ENCODE results near the gene CLPTM1L. TPM values are rescaled to one million over a fixed set of nuclear protein-coding genes. Genes with fewer than 3 reads are reported as not detected.
"Not testable (repeated sequence)": the region's sequence is repeated elsewhere in the genome, so short reads cannot be mapped to it uniquely, and the experiment has no call there.

The CLPTM1L gene
- total RNA-seq, 1 donor from 2014 or later, result 85.3 TPM

DNA sequence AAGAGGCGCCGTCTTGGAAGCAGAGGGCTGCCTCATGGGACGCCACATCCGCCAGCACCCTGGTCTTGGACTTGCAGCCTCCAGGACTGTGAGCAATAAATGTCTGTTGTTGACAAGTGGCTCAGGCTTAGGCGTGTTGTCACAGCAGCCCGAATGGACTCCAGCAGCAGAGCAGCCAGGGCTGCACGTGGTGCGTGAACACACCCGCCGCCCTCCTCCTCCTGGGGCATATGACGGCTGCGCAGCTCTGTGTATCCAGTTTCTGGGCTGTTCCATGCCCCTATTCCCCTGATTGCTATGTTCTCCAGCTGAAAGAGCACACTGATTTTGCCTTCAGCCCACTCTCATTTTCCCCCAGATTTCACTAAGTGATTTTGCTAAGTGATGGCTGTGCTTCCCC is 36.0 kb upstream of the CLPTM1L start:
- no peak for DNase-seq

DNA sequence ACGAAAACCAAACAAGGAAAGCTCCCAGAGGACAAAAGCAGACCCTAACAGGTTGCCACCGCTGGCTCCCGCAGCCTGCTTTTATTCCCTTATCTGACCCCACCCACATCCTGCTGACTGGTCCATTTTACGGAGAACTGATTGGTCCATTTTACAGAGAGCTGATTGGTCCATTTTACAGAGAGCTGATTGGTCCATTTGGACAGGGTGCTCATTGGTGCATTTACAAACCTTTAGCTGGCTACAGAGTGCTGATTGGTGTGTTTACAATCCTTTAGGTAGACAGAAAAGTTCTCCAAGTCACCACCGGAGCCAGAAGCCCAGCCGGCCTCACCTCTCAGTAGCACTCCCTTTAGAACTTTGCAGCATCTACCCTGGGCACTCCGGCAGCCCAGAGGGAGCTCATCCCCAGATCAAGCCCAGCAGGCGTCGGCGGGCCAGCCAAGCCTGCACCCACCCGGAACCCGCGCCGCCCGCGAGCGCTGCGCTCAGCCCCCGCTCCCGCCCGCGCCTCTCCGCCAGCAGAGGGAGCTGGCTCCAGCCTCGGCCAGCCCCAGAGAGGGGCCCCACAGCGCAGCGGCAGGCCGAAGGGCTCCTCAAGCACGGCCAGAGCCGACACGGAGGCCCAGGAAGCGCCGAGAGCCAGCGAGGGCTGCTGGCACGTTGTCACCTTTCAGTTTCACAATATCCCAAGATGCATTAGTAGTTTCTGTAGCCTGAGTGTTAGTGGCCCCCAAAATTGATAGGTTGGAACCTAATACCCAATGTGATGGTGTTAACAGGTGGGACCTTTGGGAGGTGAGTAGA is 35.3 kb upstream of the CLPTM1L start:
- peak; percentile 41 for DNase-seq

DNA sequence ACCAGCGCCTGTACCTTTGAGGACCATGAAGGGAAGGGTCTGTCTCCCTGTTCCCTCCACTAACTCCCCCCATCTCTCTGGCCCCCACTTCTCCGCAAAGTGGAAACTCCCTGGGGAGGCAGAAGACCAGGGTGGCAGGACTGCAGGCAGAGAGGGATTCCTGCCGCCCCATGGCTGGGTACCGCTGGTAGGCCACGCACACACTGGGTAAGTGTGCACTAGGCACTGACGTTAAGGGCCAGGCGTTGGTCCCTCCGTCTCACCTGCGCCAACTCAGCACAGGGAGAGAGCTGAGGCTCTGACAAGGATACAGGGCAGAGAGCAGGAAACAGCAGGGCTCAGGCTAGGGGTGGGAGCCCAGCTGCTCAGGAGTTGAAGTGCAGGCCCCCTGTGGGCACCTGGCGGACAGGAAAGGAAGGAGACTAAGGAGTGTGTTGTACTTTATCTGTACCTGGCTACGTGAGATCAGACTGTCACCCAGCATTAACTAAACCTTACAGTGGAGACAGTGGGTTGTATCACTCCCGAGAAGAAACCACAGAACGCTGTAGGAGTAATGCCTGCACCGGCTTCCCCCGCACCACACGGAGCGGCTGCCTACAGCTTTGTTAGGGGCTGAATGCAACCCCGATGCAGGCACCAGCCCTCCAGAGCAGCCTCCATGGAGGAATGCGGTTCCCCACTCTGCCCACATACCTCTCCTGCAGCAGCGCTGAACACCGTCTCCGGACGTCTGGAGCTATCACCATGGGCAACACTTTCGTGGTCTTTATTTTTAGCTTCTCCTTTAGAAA is 34.2 kb upstream of the CLPTM1L start:
- DNase-seq, result no peak

DNA sequence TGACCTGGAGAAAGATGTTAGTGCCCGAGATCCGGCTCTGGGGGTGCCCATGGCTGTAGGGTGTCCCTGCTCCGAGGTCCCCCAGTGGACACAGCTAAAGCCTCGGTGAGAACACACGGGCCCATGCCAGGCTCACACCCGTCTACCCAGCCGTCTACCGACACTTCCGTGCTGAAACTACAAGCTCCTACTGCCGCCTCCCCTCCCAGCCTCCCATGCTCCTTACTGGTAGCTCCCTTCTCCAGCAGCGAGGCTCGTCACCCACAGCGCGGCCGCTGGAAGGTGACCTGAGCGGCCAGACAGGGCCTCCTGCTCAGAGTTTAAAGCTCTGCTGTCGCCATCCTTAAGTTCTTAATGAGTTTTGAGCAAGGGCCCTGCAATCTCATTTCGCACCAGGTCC is 33.2 kb upstream of the CLPTM1L start:
- no peak for DNase-seq

DNA sequence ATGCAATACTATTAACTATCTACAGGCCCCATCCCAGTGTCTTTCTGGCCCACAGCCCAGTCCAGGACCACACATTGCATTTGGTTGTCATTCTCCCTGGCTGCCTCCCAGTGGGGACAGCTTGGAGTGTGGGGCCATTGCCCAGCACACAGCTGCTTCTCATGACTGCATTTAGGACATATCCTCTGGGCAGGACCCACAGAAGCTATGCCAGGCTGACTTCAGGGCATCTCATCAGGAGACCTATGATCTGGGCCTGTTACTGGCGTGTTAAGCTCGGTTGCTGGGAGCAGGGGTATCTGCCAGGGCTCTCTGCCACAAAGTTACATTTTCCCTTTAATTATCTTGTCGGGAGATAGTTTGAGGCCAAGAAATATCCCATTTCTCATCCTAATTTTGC is 32.1 kb upstream of the CLPTM1L start:
- DNase-seq, result peak; percentile 57

DNA sequence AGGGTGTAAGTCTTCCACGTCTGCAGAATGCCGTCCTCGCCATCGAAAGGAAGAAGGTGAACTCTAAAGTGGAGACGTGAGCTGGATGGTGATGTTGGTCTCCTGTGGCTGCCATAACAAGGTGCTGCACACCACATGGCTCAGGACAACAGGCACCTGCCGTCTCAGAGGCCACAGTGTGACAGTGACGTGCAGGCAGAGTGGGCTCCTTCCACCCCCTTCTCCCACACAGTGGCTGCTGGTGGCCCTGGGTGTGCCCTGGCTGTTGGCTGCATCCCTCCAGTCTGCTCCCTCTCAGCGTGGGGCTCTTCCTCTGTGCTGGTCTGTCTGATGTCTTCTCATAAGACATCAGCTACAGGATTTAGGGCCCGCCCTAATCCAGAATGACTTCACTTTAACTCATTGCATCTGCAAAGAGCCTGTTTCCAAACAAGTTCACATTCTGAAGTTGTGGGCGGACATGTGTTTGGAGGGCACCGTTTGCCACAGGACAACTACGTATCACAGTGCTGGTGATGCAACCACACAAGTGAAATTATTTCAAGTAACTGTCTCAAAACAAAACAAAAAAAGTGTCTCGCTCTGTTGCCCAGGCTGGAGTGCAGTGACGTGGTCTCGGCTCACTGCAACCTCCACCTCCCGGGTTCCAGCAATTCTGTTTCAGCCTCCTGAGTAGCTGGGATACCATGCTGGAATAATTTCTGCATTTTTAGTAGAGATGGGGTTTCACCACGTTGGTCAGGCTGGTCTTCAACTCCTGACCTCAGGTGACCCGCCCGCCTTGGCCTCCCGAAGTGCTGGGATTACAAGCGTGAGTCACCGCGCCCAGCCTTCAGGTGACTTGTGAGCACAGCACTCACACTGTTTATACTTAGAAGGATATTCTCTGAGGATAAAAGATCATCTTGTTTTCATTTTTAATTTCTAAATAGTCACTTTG is 31.2 kb upstream of the CLPTM1L start:
- DNase-seq, result no peak

DNA sequence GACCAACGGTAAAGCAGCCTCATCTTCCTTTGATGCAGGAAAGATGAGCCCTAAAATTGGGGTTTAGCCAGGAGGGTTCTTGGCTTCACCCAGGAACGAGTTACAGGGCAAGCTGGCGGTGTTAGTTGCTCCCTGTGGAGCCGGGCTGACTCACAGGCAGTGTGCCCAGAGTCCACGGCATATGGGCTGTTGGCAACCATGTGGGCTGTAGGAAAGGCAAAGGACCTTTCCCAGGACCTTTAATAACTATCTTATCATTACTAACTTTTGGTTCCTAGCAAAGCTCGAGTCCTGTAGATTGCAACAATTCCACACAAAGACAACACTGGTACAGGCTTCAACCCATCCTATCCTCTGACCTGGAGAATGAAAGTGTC is 29.8 kb upstream of the CLPTM1L start:
- peak; percentile 17 for DNase-seq

DNA sequence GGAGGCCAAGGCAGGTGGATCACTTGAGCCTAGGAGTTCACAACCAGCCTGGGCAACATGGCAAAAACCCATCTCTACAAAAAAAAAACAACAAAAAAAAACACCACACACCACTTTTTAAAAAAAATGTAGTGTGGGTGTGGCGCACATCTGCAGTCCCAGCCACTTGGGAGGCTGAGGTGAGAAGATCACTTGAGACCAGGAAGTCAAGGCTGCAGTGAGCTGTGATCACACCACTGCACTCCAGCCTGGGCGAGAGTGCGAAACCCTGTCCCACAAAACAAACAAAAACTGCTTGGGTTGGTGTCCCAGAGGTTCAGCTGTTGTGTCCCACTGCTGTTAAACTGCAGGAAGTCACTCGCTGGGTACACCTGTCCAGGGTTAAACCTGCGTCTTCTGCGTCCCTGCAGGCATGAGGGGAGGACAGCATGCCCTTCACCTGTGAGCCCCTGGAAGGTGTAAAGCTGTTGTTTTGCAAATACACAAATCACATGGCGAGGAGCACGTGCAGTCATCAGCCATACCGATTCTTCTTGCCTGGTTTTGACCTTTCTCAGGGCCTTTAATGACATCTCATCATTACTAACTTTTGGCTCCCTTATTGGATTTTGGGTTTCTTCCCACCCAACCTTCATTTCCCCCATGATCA is 29.3 kb upstream of the CLPTM1L start:
- DNase-seq, result no peak

DNA sequence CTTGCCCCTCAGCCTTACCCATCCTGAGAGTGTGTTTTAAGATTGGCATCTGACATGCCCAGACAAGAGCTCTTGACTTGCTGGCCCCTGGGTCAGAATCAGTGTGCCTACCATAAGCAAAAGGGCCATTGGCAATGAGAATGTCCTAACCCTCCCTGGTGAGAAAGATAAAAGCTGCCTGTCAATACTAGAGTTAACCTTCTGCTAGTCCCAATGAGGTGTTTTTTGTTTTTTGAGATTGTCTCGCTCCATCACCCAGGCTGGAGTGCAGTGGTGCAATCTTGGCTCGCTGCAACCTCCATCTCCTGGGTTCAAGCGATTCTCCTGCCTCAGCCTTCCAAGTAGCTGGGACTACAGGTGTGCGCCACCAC is 27.1 kb upstream of the CLPTM1L start:
- DNase-seq, result not testable (repeated sequence)

DNA sequence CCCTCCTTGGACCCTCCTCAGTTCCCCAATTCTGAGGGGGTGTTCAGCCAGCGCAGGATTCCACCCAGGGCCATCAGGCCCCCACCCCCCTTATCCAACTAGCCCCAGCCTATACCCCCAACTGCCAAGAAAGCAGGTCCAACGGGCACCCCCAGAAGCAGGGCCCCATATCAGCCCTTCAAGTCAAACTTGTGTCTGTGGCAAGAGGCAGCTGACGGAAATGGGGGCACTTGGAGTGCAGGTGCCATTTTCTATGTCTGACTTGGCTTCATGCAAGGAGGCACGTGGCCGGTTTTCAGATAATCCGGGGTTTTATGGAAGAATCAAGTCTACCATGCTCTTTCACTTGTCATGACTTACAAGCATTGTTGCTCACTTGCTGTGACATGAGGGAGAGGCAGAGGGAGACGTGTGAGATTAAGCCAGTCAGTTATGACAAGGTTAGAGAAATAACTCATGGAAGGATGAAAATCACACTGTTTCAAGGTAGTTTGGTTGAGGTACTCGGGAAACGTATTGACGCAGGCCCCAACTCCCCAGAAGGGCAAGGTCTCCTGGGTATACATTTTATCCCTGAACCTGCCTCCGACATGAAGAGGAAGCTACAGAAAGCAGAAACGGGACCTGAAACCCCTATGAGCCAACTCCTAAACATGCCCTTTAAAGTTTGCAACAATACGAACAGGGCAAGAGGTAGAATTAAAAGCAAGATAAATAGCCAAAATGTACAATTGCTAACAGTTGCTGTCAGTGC is 26.5 kb upstream of the CLPTM1L start:
- DNase-seq, result no peak

DNA sequence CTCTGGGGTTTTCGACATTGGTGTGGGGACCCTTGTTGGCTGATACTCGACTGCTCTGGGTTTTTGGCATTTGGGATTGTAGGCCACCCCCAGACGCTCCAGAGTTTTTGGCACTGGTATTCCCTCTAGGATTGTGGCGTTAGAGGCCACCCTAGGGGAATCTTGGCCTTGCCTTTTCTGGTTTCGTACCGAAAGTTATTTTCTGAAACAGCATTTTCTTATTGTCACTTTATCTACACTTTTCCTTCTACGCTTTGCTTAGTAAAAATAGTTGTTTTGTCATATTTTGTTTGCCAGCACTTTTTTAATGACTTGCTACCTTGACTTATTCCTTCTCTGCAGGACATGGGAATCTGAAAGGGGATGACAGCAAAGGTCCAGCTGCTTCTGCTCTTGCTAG is 25.1 kb upstream of the CLPTM1L start:
- DNase-seq, result no peak

DNA sequence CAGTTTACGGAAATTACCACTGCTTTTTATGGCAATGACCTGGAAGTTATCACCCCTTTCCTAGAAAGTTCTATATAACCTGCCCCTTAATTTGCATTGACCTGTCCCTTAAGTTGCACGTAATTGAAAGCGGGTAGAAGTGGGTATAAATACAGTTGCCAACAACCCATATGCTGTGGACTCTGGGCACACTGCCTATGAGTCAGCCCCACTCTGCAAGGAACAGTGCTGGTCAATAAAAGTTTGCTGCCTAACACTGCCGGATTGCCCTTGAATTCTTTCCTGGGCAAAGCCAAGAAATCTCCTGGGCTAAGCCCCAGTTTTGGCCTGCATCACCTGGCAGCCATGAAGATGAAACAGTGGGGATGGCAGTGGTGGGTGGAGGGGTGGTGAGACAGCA is 23.9 kb upstream of the CLPTM1L start:
- no peak for DNase-seq

DNA sequence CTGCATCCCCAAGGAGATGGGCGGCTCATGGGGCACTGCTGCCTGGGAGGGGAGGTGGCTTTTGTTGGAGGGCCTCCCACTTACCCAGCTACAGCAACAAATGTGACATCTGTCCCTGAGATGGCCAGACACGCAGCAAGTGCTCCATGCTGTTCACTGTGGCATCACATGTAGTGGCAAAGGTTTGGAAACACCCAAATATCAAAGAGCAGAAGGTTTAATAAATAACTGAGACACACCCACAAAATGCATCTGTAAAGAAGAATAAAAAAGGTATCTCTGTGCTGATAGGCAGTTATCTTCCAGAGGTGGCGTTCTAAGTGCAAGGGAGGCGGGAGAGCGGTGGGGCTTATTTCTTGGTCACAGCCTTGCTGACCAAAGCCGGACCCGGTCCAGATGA is 23.3 kb upstream of the CLPTM1L start:
- DNase-seq, result no peak

DNA sequence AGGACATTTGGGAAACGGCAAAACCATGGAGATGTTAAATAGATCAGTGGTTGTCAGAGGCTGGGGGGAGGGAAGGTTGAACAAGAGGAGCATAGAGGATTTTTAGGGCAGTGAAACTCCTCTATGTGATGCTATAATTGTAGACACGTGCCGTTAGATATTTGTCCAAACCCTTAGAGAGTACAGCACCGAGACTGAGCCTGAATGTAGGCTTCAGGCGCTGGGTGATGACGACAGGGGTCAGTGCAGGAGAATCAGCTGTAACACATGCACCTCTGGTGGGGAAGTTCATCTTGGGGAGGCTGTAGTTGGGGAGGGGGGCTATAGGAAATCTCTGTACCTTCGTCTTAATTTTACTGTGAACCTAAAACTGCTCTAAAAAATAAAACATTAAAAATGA is 22.2 kb upstream of the CLPTM1L start:
- DNase-seq, result no peak

DNA sequence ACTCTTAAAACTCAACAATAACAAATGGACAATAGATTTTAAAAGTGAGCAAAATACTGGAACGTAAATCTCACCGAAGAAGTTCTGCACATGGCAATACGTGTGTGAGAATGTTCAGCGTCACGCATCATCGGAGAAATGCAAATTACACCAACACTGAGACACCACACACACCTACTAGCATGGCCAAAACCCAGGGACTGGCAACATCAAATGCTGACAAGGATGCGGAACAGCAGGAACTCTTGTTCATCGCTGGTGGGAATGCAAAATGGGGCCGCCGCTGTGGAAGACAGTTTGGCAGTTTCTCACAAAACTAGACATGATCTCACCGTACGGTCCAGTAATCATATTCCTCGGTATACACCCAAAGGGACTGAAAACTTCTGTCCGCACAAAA is 21.6 kb upstream of the CLPTM1L start:
- no peak for DNase-seq

DNA sequence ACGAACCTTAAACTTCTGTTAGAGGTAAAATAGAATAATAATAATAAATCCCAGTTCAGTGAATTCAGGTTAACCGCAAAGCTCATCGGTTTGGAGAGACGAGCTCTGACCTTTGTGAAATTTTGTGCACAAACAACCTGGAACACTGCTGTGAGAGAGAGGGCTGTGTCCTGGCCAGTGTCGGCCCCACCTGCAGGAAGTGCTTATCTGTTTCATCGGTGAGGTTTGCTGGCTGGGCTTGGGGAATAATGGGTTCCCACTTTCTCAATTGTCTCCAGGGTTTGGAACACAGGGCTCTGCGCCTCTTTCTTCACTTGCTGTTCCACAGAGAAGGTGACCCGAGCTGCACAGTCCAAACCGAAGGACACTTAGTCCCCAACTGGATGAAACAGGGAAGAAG is 19.3 kb upstream of the CLPTM1L start:
- no peak for DNase-seq

DNA sequence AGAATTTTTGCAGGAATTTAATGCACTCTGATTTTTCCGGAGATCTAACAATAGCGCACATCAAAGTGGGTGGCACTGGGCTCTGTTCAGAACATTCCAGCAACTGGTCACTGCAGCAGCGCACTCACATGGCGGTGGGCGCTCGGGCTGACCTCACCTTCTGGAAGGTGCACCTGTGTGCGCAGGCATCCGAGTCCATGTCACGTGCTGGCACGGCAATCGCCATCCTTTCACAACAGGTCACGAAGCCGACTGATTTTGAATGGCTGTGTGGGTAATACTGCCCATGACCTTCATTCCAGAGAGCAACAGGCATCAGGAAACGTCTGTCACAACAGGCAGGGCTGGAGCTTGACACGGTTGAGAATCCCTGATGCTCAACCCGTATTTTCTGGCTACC is 18.7 kb upstream of the CLPTM1L start:
- no peak for DNase-seq

DNA sequence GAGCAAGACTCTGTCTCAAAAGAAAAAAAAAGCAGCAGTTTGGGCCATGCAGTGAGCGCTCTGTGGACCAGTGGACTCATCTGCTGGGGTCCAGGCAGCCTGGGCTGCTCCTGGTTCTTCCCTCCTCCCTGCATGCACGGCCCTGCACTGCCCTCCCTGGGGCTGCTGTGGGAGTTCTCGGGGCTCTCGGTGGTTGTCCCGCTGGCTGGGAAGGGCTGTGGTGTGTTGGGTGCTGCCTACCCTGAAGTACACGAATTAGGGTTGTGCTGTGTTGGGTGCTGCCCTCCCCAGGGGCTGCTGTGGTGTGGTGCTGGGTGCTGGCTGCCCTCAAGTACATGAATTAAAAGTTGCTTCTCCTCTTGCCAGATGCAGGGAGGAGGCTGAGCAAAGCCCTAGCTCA is 18.3 kb upstream of the CLPTM1L start:
- no peak for DNase-seq

DNA sequence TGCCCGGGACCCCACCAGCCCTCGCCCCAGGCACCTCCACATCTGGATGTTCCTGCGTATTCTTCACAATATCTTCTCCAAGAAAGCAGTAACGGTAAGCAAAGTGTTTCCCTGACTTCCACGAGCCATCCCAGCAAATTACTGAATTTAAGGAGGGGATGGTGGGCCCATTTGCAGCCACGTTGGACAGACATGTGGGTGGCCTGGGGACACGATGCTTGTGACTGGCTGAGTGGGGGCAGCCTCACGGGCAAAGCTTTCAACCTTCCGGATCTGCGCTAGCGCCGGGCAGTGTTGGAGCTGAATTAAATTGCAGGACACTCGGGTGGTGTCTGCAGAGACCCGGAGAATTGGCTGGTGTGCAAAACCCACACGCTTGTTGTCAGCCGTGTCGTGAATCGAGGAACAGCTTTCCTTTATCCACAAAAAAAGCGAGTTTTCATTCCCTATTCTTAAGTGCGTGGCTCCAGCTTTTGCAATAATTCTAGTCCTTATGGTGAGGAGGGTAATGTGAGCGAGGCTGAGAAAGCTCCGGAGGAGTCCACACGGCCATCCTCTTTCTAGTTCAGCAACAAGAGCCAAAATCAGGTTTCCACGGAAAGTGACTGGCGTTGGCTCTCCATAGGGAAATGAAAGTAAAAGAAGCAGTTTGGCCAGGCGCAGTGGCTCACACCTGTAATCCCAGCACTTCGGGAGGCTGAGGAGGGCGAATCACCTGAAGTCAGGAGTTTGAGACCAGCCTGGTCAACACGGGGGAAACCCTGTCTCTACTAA is 17.5 kb upstream of the CLPTM1L start:
- no peak for DNase-seq

DNA sequence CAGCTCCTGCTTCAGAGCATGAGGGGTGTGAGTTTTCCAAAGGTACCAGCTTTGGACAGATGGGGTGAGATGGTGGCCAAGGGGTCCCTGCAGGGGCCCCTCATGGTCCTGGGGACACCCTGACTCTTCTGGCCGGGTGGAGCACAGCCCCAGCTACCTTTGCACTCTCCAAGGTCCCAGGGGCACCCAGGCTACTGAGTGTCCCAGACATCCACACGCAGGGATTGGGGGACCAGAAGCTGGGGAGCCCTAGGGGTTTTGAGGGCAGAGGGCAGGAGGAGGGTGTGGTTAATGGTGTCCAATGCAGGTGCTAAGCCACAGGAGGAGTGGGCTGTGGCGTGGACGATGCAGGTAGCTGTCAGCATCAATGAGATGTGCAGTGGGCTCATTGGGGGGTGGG is 16.0 kb upstream of the CLPTM1L start:
- no peak for DNase-seq

DNA sequence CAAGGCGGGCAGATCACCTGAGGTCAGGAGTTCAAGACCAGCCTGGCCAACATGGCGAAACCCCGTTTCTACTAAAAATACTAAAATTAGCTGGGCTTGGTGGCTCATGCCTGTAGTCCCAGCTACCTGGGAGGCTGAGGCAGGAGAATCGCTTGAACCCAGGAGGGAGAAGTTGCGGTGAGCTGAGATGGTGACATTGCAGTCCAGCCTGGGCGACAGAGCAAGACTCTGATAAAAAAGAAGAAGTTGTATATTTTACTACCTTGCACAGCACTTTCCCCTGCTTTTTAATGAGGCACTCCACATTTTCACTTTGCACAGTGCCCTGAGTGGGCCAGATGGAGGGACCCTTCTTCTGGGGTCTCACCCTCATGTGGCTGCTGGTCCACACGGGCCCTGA is 15.5 kb upstream of the CLPTM1L start:
- not testable (repeated sequence) for DNase-seq

All from tongue (tissue), 2 donors.